ENCODE measurements around the gene LIMS4.
"Not testable (repeated sequence)": the region's sequence is repeated elsewhere in the genome, so short reads cannot be mapped to it uniquely, and the experiment has no call there.

Gene LIMS4, protein sequence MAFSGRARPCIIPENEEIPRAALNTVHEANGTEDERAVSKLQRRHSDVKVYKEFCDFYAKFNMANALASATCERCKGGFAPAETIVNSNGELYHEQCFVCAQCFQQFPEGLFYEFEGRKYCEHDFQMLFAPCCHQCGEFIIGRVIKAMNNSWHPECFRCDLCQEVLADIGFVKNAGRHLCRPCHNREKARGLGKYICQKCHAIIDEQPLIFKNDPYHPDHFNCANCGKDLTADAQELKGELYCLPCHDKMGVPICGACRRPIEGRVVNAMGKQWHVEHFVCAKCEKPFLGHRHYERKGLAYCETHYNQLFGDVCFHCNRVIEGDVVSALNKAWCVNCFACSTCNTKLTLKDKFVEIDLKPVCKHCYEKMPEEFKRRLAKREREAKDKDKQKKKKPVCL

GRCh38 chr2:110472171-110473058 lies at the start of gene LIMS4:
TSS of gene LIMS4 (minus strand) at chr2:110472816. CDS start at chr2:110472778, 38 bp downstream.
- DNase-seq (ENCODE audit: low read depth); H3K4me3 ChIP-seq (ENCODE audit: low read depth, low read length): not testable (repeated sequence)

DNA sequence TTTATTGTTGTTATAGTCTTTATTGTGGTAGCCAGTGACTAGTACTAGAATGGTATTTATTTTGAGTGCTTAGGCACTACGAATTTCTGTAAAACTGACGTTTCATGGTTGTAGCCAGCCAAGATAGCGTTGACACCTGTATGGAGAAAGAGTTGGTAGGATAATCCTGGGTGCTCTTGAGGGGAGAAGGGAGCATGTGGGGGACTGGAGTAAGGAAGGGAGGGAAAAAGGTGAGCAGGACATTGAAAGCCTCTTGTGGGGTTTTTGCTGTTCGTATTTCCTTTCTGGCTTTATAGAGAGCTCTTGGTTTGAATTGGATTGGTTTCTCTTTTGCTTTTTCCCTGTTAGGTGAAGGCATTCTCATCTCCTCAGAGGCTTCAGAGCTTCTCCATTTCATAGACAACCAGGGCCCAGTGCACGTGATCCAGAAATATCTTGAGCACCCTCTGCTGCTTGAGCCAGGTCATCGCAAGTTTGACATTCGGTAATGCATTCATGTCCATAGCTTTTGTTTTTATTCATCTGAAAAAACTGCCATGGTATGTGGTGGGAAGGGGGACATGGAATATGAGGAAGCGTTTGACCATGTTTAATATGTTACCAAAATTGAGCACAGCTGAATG lies 27.2 kb upstream of the LIMS4 start:
- not testable (repeated sequence) for H3K4me3 ChIP-seq (ENCODE audit: low read depth, low read length); DNase-seq (ENCODE audit: low read depth)

DNA sequence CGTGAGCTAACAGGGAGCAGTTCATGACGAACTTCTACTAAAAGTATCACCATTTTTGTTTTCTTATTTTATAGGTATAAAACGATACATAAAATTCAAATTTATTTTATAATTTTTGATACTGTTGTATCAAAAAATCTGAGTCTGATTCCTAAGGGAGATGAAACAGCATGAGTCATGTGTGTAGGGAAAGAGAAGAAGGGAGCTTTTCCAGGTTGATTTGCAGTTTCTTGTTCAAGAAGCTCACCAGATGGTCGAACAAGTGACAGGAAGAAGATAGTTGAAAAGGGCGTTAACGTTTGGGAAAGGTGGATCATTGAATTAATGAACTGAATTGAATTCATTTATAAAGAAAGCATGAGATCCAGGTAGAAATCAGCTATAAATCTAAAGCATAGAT lies 23.4 kb upstream of the LIMS4 start:
- not testable (repeated sequence) for DNase-seq (ENCODE audit: low read depth); H3K4me3 ChIP-seq (ENCODE audit: low read depth, low read length)

DNA sequence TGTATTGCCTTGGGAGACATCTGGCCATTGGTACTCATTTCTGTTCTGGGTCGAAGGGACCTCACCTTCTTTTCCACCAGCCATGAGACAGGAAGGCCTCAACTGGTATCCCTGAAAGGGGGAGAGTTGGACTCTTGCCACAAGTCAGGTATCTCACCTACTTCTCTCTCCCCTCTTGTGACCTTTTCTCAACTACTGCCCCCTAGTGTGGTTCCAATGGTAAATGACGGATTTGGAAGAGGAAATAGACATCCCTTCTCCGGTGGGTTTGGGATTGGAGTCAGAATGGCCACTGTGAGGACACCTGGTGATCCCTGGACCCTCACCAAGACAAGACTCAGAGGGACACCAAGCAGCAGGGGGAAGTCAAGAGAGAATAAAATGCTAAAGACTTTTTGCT lies 21.9 kb upstream of the LIMS4 start:
- DNase-seq (ENCODE audit: low read depth); H3K4me3 ChIP-seq (ENCODE audit: low read depth, low read length): not testable (repeated sequence)

GRCh38 chr2:110488991-110489390 lies 16.4 kb upstream of the LIMS4 start:
- H3K4me3 ChIP-seq (ENCODE audit: low read depth, low read length); DNase-seq (ENCODE audit: low read depth): not testable (repeated sequence)

DNA sequence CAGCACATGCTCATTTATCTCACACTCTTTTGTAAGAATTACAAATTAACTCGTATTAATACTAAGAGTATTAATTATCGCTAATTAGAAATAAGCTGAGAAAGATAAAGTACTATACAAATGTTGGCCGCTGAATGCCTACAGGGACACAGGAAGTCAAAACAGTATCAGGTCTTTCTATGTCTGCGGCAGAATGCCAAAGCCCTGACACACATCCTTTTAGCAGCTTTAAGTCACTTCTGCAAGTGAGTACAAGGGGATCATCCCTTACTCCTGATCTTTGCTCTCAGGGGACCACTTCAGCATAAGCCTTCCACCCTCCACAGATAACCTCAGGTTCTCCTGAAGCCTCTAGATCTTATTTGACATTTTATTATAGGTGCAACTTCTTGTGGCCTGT lies 10.1 kb upstream of the LIMS4 start:
- DNase-seq (ENCODE audit: low read depth); H3K4me3 ChIP-seq (ENCODE audit: low read depth, low read length): not testable (repeated sequence)

- not testable (repeated sequence) for H3K4me3 ChIP-seq (ENCODE audit: low read depth, low read length); DNase-seq (ENCODE audit: low read depth)
Observed at GRCh38 chr2:110481200-110481599, 8.6 kb upstream of the LIMS4 start.

DNA sequence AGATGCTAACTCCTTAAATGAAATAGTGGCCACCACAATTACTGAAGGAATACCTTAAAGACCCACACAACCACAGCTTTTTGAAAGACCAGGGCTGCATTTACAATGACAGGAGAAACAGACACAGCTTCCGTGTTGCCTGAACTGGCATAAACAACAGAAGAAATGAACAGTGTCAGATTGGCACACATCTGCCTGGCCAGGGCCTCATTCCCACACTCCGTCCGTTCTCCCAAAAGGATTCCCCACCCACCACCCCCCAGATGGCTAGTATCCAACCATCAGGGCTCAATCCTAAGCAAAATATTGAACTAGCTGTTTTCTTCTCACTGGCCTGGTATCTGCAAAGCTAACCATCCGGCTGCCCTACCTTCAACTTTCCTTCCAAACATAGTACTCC lies 7.5 kb upstream of the LIMS4 start:
- not testable (repeated sequence) for DNase-seq (ENCODE audit: low read depth); H3K4me3 ChIP-seq (ENCODE audit: low read depth, low read length)

DNA sequence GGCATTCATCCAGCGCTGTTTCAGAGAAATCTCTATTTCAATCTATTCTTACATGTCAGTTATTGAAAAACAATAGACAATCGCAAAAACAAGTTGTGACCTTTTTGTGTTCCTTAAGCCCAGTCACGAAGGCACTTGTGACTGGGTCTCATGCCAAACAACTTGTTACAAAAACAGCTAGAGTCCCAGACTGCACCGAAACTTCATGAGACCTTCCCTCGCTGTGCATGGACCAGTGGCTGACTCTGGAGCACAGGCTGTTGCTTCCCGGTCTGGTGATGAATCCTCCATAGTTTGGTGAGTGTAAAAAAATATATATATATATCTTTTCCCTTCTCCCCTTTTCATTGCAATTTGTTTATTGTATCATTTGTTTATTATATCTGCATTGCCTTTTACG lies 4.8 kb upstream of the LIMS4 start:
- DNase-seq (ENCODE audit: low read depth); H3K4me3 ChIP-seq (ENCODE audit: low read depth, low read length): not testable (repeated sequence)

DNA sequence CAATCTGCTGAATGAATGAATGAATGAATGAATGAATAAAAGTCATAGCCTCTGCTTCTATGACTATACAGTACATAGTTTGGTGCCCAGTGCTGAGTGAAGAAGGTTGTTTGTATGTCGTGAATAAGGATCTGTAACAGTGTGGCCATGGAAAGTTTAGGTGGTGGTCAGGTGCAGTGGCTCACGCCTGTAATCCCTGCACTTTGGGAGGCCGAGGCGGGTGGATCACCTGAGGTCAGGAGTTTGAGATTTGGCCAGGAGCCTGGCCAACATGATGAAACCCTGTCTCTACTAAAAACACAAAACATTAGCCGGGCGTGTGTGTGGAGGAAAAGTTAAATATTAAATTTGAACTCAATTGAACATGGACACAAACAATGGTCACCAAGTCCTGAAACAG lies 4.3 kb upstream of the LIMS4 start:
- not testable (repeated sequence) for DNase-seq (ENCODE audit: low read depth); H3K4me3 ChIP-seq (ENCODE audit: low read depth, low read length)

GRCh38 chr2:110475627-110476359 lies 3.2 kb upstream of the LIMS4 start:
- H3K4me3 ChIP-seq (ENCODE audit: low read depth, low read length); DNase-seq (ENCODE audit: low read depth): not testable (repeated sequence)

- H3K4me3 ChIP-seq (ENCODE audit: low read depth, low read length); DNase-seq (ENCODE audit: low read depth): not testable (repeated sequence)
Observed at GRCh38 chr2:110474898-110475297, 2.3 kb upstream of the LIMS4 start.

DNA sequence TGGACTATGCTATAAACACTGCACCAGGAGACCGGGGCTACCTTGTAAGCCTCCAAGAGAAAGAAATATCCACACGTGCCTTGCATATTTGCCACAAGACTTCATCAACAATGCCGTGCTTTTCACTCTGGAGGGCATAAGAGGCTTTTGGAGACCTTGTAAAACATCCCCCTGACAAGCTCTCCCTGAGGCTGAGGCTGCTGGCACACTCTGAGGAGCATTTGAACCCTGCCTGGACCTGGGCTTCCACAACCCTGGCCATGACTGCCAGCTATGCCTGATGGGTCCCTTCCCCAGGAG lies 393 bp upstream of the LIMS4 start:
- not testable (repeated sequence) for DNase-seq (ENCODE audit: low read depth); H3K4me3 ChIP-seq (ENCODE audit: low read depth, low read length)

DNA sequence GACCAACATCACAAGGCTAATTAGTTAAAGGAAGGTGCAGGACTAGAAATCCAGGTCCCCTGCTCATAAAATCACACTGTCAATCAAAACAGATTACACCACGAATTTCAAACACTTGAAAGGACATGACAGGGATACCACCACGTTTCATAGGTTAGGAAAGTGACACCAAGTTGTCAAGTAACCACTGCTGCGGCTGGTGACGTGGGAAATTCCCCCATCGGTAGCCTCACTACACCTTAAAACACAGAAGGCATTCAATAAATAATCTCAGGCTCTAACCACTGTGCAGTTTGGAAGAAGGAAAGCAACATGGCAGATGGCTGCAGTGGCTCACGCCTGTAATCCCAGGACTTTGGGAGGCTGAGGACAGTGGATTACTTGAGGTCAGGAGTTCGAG lies 3.7 kb downstream of the LIMS4 start:
- not testable (repeated sequence) for DNase-seq (ENCODE audit: low read depth); H3K4me3 ChIP-seq (ENCODE audit: low read depth, low read length)

GRCh38 chr2:110465312-110465711 lies 7.3 kb downstream of the LIMS4 start:
- H3K4me3 ChIP-seq (ENCODE audit: low read depth, low read length); DNase-seq (ENCODE audit: low read depth): not testable (repeated sequence)

GRCh38 chr2:110462458-110462857 lies 10.2 kb downstream of the LIMS4 start:
- not testable (repeated sequence) for H3K4me3 ChIP-seq (ENCODE audit: low read depth, low read length); DNase-seq (ENCODE audit: low read depth)

- not testable (repeated sequence) for H3K4me3 ChIP-seq (ENCODE audit: low read depth, low read length); DNase-seq (ENCODE audit: low read depth)
Observed at GRCh38 chr2:110460318-110460717, 12.3 kb downstream of the LIMS4 start.

GRCh38 chr2:110457214-110457590 lies 15.4 kb downstream of the LIMS4 start:
- DNase-seq (ENCODE audit: low read depth); H3K4me3 ChIP-seq (ENCODE audit: low read depth, low read length): not testable (repeated sequence)
